ENCODE data around the gene SLC9B2.
"Not testable (repeated sequence)": the region's sequence is repeated elsewhere in the genome, so short reads cannot be mapped to it uniquely, and the experiment has no call there.

Gene SLC9B2

DNA sequence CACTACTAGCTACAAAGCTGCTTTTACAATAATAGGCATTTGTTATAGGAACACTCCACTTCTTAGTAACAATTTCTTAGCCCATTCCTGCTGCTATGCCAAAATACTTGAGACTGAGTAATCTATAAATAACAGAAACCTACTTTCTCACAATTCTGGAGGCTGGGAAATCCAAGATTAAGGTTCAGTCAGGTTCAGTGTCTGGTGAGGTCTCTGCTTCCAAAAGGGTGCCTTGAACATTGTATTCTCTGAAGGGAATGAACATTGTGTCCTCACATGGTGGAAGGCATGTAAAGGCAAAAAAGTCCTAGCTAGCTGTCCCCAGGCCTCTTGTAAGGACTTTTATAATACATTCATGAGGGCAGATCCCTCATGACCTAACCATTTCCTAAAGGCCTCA is 64.0 kb downstream of the SLC9B2 start:
- no peak for DNase-seq

DNA sequence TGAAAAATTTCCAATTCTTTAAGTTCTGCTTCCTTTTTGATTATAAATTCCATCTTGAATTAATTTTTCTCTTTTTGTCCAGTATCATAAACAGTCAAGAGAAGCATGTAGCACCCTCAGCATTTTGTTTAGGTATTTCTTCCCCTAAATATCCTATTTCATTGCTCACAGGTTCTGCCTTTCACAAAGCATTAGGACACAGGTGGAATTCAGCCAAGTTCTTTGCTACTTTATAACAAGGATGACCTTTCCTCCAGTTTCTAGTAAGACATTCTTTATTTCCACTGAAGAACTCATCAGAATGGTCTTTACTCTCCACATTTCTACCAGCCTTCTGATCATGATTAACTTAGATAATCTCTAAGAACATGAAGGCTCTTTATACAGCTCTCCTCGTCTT is 64.5 kb downstream of the SLC9B2 start:
- no peak for DNase-seq

DNA sequence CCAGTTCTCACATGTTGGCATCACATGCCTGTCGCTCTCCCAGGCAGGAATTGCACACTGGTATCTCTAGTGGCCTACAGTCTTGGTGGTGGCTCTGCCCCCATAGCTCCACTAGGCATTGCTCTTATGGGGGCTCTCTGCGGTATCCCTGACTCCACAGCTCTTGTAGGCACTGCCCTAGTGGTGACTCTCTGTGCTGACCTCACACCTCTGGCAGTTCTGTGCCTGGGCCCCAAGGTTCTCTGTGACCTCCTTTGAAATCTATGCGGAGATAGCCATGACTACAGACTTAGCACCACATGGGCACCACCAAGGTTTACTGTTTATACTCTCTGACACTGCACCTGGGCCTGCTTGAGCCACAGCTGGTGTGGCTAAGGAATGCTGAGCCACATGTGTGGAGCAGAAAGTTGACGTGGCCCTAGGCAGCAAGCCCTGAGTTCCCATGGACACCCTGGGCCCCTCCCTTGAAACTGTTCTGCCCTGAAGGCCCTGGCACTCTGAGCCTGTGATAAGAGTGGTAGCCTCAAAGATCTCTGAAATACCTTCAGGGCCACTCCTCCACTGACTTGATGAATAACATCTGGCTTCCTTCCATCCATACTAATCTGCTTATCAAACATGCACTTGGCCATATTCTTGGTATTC is 65.1 kb downstream of the SLC9B2 start:
- no peak for DNase-seq

DNA sequence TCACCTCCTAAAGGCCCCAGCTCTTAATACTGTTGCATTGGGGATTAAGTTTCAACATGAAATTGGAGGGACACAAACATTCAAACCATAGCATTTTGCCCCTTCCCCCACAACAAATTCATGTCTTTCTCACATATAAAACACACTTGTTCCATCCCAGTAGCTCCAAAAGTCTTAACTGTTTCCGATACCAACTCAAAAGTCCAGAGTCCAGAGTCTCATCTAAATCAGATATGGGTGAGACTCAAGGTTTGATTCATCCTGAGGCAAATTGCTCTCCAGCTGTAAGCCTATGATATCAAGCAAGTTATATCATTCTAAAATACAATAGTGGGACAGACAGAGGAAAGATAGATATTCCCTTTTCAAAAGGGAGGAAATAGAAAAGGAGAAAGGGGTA is 65.8 kb downstream of the SLC9B2 start:
- no peak for DNase-seq

DNA sequence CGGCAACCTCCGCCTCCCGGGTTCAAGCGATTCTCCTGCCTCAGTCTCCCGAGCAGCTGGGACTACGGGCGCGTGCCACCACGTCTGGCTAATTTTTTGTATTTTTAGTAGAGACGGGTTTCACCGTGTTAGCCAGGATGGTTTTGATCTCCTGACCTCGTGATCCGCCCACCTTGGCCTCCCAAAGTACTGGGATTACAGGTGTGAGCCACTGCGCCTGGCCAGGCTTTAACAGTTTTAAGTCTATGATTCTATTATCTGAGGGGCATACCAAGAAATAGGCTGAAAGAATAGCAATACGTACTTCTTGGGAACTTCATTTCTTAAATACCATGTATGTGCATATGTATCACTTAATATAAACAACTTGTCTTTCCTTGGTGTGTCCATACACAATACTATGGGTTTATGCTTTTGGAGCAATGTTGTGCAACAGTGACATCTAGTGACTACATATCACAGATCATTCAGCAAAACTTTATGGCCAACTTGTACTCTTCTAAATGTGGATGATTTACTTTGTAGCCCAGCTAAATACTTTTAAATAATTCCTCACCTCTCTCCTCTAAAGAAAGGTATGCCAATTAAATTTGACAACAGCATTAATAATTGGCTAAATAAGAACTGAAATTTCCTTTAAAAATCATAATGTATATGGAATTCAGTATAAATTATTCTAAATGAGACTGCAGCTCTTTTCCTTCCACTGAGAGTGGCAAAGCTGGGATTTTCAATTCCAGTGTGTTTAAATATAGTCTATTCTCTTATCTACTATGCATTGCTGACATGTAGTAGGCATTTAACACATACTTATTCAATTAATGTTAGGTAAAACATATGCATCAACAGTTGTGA is 67.5 kb downstream of the SLC9B2 start:
- DNase-seq = no peak

DNA sequence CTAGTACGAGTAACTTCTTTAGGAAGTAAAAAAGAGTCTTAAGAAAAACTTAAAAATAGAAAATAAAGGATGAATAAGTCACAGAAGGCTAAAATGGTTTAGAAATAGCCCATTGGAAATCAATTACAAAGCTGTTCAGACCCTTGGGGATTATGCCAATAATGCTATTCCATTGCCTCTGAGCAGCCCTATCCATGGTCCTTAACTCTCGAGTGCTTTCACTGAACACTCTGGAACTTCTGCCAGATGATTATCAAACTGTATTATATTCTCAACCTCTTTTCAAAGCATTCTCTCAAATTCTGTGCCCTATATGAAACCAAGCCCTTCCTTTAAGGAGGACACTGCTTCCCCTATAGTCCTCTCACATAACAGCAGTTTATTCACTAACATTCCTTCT is 74.0 kb downstream of the SLC9B2 start:
- no peak for DNase-seq

DNA sequence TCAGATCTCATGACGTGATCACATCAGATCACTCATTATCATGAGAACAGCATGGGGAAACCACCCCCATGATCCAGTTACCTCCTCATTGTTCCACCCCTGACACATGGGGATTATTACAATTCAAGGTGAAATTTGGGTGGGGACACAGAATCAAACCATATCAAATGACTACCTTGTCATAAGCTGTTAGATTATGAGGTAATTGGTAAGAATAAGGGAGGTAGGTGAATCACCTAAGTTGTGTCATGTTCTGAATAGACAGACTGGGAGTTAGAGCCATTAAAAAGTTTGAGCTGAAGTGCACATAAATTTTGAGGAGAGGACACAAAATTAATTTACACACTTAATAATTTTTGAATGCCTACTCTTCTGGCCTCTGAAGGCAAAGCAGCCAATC is 81.8 kb downstream of the SLC9B2 start:
- no peak for DNase-seq

DNA sequence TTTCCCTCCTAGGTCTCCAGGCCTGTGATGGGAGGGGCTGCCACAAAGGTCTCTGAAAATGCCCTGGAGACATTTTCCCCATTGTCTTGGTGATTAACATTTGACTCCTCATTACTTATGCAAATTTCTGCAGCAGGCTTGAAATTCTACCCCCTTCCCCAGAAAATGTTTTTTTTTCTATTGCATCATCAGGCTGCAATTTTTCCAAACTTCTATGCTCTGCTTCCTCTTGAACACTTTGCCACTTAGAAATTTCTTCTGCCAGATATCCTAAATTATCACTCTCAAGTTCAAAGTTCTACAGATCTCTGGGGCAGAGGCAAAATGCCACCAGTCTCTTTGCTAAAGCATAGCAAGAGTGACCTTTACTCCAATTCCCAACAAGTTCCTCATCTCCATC is 82.6 kb downstream of the SLC9B2 start:
- DNase-seq = not testable (repeated sequence)

DNA sequence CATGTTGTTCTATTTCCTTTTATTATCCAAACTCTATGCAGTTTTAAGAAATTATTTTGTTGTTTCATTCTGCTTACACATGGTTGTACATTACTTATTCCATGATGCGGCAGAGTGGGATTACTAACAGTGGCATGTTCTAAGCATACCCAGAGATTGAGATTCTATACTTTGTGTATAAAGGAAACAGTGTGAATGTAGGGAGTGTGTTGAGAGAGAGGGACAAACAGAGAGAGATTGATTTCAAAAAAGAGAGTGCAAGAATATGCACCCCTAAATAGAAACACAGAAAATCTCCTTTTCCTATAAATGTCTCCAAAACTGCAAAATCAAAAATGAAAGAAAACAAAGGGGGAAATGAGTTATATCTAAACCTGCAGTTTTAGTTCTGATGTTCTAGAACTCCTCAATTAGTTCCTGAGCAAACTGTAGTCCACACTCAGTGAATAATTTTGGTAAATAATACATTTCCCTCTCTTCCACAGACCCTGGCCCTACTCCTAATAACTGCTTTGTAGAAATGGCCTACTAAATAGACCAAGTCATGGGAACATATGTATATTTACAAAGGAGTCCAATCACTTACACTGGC is 88.0 kb downstream of the SLC9B2 start:
- DNase-seq = no peak

DNA sequence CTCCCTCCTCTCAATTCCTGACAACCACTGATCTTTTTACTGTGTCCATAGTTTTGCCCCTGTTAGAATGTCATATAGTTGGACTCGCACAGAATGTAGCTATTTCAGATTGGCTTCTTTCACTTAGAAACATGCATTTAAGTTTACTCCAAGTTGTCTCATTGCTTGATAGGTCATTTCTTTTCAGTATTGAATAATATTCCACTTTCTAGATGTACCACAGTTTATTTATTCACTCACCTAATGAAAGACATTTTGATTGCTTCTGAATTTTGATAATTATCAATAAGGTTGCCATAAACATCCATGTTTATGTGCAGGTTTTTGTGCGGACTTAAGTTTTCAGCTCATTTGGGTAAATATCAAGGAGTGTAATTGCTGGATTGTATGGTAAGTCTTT is 95.6 kb downstream of the SLC9B2 start:
- no peak for DNase-seq
